Mucosa of rectum (tissue), 2 donors: ENCODE data around the gene INPP4B.

ENCODE experiments used
- H3K27ac ChIP-seq, 2 donors: one replicate each; pipeline ENCODE4 v1.7.0; 2013; ENCODE audit warnings: inconsistent platforms in 2 of 2, low read depth in 2 of 2, low read length in 2 of 2
- H3K27me3 ChIP-seq, 2 donors: one replicate each; pipeline ENCODE4 v1.7.0; 2013; ENCODE audit warnings: low read length in 2 of 2; ENCODE audit not compliant: control insufficient read depth in 2 of 2, insufficient read depth in 2 of 2
- H3K36me3 ChIP-seq, 2 donors: one replicate each; pipeline ENCODE4 v1.7.0; 2013; ENCODE audit warnings: low read length in 2 of 2; ENCODE audit not compliant: control insufficient read depth in 2 of 2, insufficient read depth in 2 of 2
- H3K4me1 ChIP-seq, 2 donors: one replicate each; pipeline ENCODE4 v1.7.0; 2013; ENCODE audit warnings: low read length in 2 of 2, mild to moderate bottlenecking in 1 of 2; ENCODE audit not compliant: control insufficient read depth in 2 of 2, insufficient read depth in 2 of 2
- H3K4me3 ChIP-seq, 2 donors: one replicate each; pipeline ENCODE4 v1.7.0; 2013; ENCODE audit warnings: low read length in 2 of 2
- H3K9ac ChIP-seq, 2 donors: one replicate each; pipeline ENCODE4 v1.7.0; 2013; ENCODE audit warnings: low read length in 2 of 2, low read depth in 1 of 2, mild to moderate bottlenecking in 1 of 2
- H3K9me3 ChIP-seq, 2 donors: one replicate each; pipeline ENCODE4 v1.7.0; 2013; ENCODE audit warnings: low read length in 2 of 2; ENCODE audit not compliant: control insufficient read depth in 2 of 2
- donor health status: healthy.
- donor health status: Normal muscosa, but diverticular disease.

Gene INPP4B

GRCh38 chr4:142021761-142022160, 824.3 kb downstream of the INPP4B start:
- Histone ChIP-seq H3K4me1 (no peaks in the 10 kb centered on the region), H3K9ac (no peak overlapping the region), H3K27ac (no peak overlapping the region), H3K27me3 (no peaks in the 10 kb centered on the region), H3K4me3 (no peak overlapping the region), H3K9me3 (no peaks in the 10 kb centered on the region), H3K36me3 (no peaks in the 10 kb centered on the region)

GRCh38 chr4:142021181-142021580, 824.9 kb downstream of the INPP4B start:
- H3K36me3 ChIP-seq, result no peaks in the 10 kb centered on the region
- H3K4me1 ChIP-seq, result no peaks in the 10 kb centered on the region
- no peak overlapping the region for H3K4me3 ChIP-seq
- no peaks in the 10 kb centered on the region for H3K9me3 ChIP-seq
- H3K27ac ChIP-seq, result no peak overlapping the region
- no peak overlapping the region for H3K9ac ChIP-seq
- H3K27me3 ChIP-seq, result no peaks in the 10 kb centered on the region

GRCh38 chr4:142016031-142016430, 830.1 kb downstream of the INPP4B start:
- Histone ChIP-seq H3K4me1 (no peaks in the 10 kb centered on the region), H3K27me3 (no peaks in the 10 kb centered on the region), H3K36me3 (no peaks in the 10 kb centered on the region), H3K4me3 (no peak overlapping the region), H3K9me3 (no peaks in the 10 kb centered on the region), H3K27ac (no peak overlapping the region), H3K9ac (no peak overlapping the region)

- Histone ChIP-seq H3K36me3 (no peaks in the 10 kb centered on the region), H3K9me3 (no peaks in the 10 kb centered on the region), H3K9ac (no peak overlapping the region), H3K4me3 (no peak overlapping the region), H3K27me3 (no peaks in the 10 kb centered on the region), H3K4me1 (no peaks in the 10 kb centered on the region), H3K27ac (no peak overlapping the region)
These were observed 836.4 kb downstream of the INPP4B start for GRCh38 chr4:142009751-142010150.

- Histone ChIP-seq H3K4me3 (no peak overlapping the region), H3K36me3 (no peaks in the 10 kb centered on the region), H3K9me3 (no peaks in the 10 kb centered on the region), H3K27ac (no peak overlapping the region), H3K4me1 (no peaks in the 10 kb centered on the region), H3K9ac (no peak overlapping the region), H3K27me3 (no peaks in the 10 kb centered on the region)
These were observed 840.6 kb downstream of the INPP4B start for GRCh38 chr4:142005519-142005918.

- Histone ChIP-seq H3K4me3 (no peak overlapping the region), H3K27ac (no peak overlapping the region), H3K4me1 (no peaks in the 10 kb centered on the region), H3K27me3 (no peaks in the 10 kb centered on the region), H3K36me3 (no peaks in the 10 kb centered on the region), H3K9ac (no peak overlapping the region), H3K9me3 (no peaks in the 10 kb centered on the region)
These were observed 846.5 kb downstream of the INPP4B start for GRCh38 chr4:141999446-142000143.

- no peaks in the 10 kb centered on the region for H3K4me1 ChIP-seq
- H3K27ac ChIP-seq, result no peak overlapping the region
- no peaks in the 10 kb centered on the region for H3K9me3 ChIP-seq
- no peaks in the 10 kb centered on the region for H3K36me3 ChIP-seq
- no peaks in the 10 kb centered on the region for H3K27me3 ChIP-seq
- no peak overlapping the region for H3K4me3 ChIP-seq
- H3K9ac ChIP-seq, result no peak overlapping the region
These were observed 851.0 kb downstream of the INPP4B start for GRCh38 chr4:141995056-141995455.

- no peaks in the 10 kb centered on the region for H3K4me1 ChIP-seq
- no peaks in the 10 kb centered on the region for H3K36me3 ChIP-seq
- H3K27ac ChIP-seq, result no peak overlapping the region
- H3K9me3 ChIP-seq, result no peaks in the 10 kb centered on the region
- H3K27me3 ChIP-seq, result no peaks in the 10 kb centered on the region
- no peak overlapping the region for H3K9ac ChIP-seq
- no peak overlapping the region for H3K4me3 ChIP-seq
These were observed 868.7 kb downstream of the INPP4B start for GRCh38 chr4:141977433-141977832.
